H1 (cell line): ENCODE measurements around the gene VPS37C. TPM values are rescaled to one million over a fixed set of nuclear protein-coding genes. Genes with fewer than 3 reads are reported as not detected.

Source experiments
- CBX8 ChIP-seq: fragments of 300-800, 300-1000 bp; sonication (generic); IDR thresholded peaks from 2 replicates; pipeline ENCODE4 v1.7.1; 2016; ENCODE audit warnings: low read depth, low read length, borderline replicate concordance
- CHD1 ChIP-seq: IDR thresholded peaks from 2 replicates; pipeline ENCODE4 v1.6.1; 2012; ENCODE audit warnings: low read depth, low read length, improper control_type of control experiment
- PHF8 ChIP-seq: fragments of 200-600 bp; sonication (generic); conservative IDR thresholded peaks from 2 replicates; pipeline ENCODE4 v1.7.1; 2012; ENCODE audit warnings: low read depth, mild to moderate bottlenecking, inconsistent platforms, low read length, moderate library complexity
- SIRT6 ChIP-seq: IDR thresholded peaks from one replicate; pipeline ENCODE4 v1.7.1; 2012; ENCODE audit warnings: low read length, inconsistent platforms
- SP1 ChIP-seq: IDR thresholded peaks from 2 replicates; pipeline ENCODE4 v1.6.1; 2011; ENCODE audit warnings: low read depth, low read length
- USF2 ChIP-seq: IDR thresholded peaks from 2 replicates; pipeline ENCODE4 v1.6.1; 2011; ENCODE audit warnings: low read length, improper control_type of control experiment
- polyA plus RNA-seq, 7 experiments: library from polyadenylated mRNA; depleted of rRNA in 3 of 7; stranded (reverse) in 5 of 7; unstranded in 2 of 7; fragments of >200 nt in 5 of 7; fragments of 200-250 nt in 2 of 7; gene quantifications; 1 replicate in 5 of 7; 2 replicates in 1 of 7; 4 replicates in 1 of 7; pipeline versions ENCODE4 v1.2.1 to v1.2.3, GENCODE V29; 2011 to 2013; ENCODE audit warnings: missing spikeins in 2 of 7, mixed read lengths in 2 of 7
- total RNA-seq: library from RNA; stranded (reverse); fragmentation: NEBNext Ultra II Directional; extraction: Animal tissue kit (Norgen Biotek cat#: 25700); gene quantifications from 2 replicates; pipeline ENCODE4 v1.2.1, GENCODE V29; 2021

Gene VPS37C
- total and polyA plus RNA-seq, 2 of the 8 experiments (the other 6 are each of a cell fraction or from before 2014, with no cell fraction given) = 12.9 to 21.0 TPM

- TF ChIP-seq CBX8 = no peak
- no peak for TF ChIP-seq SIRT6
- no peak for TF ChIP-seq USF2
- TF ChIP-seq PHF8 = no peak
- no peak for TF ChIP-seq CHD1
- TF ChIP-seq SP1 = no peak
These were observed 3.5 kb downstream of the VPS37C start (continued) for GRCh38 chr11:61157743-61158142.
